Mucosa of stomach (tissue), 1 donor: Measurements from ENCODE around the gene LMTK2.

Experiments
- H3K27me3 ChIP-seq: one replicate; pipeline ENCODE4 v1.7.0; 2013; ENCODE audit warnings: mild to moderate bottlenecking, low read length; ENCODE audit not compliant: control insufficient read depth, insufficient read depth
- H3K36me3 ChIP-seq: one replicate; pipeline ENCODE4 v1.7.0; 2013; ENCODE audit warnings: low read length; ENCODE audit not compliant: control insufficient read depth, insufficient read depth
- H3K4me1 ChIP-seq: one replicate; pipeline ENCODE4 v1.7.0; 2013; ENCODE audit warnings: mild to moderate bottlenecking, low read length; ENCODE audit not compliant: control insufficient read depth, insufficient read depth
- H3K4me3 ChIP-seq: one replicate; pipeline ENCODE4 v1.7.0; 2013; ENCODE audit warnings: low read length
- H3K9ac ChIP-seq: one replicate; pipeline ENCODE4 v1.7.0; 2013; ENCODE audit warnings: mild to moderate bottlenecking, low read length, moderate library complexity
- H3K9me3 ChIP-seq: one replicate; pipeline ENCODE4 v1.7.0; 2013; ENCODE audit warnings: mild to moderate bottlenecking, low read length, moderate library complexity; ENCODE audit not compliant: control insufficient read depth
- donor health status: Pancreatic carcinoma.

The LMTK2 gene

GRCh38 chr7:98189559-98189958 is 82.9 kb downstream of the LMTK2 start:
- peaks cover 16% of the 10 kb centered on the region for H3K36me3 ChIP-seq
- H3K27me3 ChIP-seq = no peaks in the 10 kb centered on the region
- no peak overlapping the region for H3K4me3 ChIP-seq
- H3K9ac ChIP-seq = no peak overlapping the region
- no peaks in the 10 kb centered on the region for H3K4me1 ChIP-seq
- H3K9me3 ChIP-seq = no peaks in the 10 kb centered on the region

GRCh38 chr7:98191668-98192431 is 85.2 kb downstream of the LMTK2 start:
- Histone ChIP-seq H3K4me1 (no peaks in the 10 kb centered on the region), H3K36me3 (peaks cover 16% of the 10 kb centered on the region), H3K9ac (no peak overlapping the region), H3K4me3 (no peak overlapping the region), H3K9me3 (no peaks in the 10 kb centered on the region), H3K27me3 (no peaks in the 10 kb centered on the region)

- no peaks in the 10 kb centered on the region for H3K27me3 ChIP-seq
- no peak overlapping the region for H3K4me3 ChIP-seq
- H3K9me3 ChIP-seq = no peaks in the 10 kb centered on the region
- no peak overlapping the region for H3K9ac ChIP-seq
- H3K4me1 ChIP-seq = peaks cover 3% of the 10 kb centered on the region
- peaks cover 16% of the 10 kb centered on the region for H3K36me3 ChIP-seq
Measured at GRCh38 chr7:98192781-98193457, 86.3 kb downstream of the LMTK2 start.

- Histone ChIP-seq H3K27me3 (no peaks in the 10 kb centered on the region), H3K4me3 (no peak overlapping the region), H3K36me3 (peaks cover 16% of the 10 kb centered on the region), H3K9ac (no peak overlapping the region), H3K9me3 (no peaks in the 10 kb centered on the region), H3K4me1 (peaks cover 3% of the 10 kb centered on the region)
Measured at GRCh38 chr7:98193474-98194180, 87.0 kb downstream of the LMTK2 start.

GRCh38 chr7:98194186-98194585 is 87.5 kb downstream of the LMTK2 start:
- H3K9ac ChIP-seq = no peak overlapping the region
- H3K9me3 ChIP-seq = no peaks in the 10 kb centered on the region
- peaks cover 3% of the 10 kb centered on the region for H3K4me1 ChIP-seq
- no peak overlapping the region for H3K4me3 ChIP-seq
- no peaks in the 10 kb centered on the region for H3K27me3 ChIP-seq
- peaks cover 16% of the 10 kb centered on the region for H3K36me3 ChIP-seq

GRCh38 chr7:98194672-98195457 is 88.2 kb downstream of the LMTK2 start:
- no peaks in the 10 kb centered on the region for H3K27me3 ChIP-seq
- no peak overlapping the region for H3K9ac ChIP-seq
- no peaks in the 10 kb centered on the region for H3K9me3 ChIP-seq
- H3K4me3 ChIP-seq = no peak overlapping the region
- peaks cover 12% of the 10 kb centered on the region for H3K36me3 ChIP-seq
- peaks cover 3% of the 10 kb centered on the region for H3K4me1 ChIP-seq

GRCh38 chr7:98196706-98197605 is 90.3 kb downstream of the LMTK2 start:
- peaks cover 12% of the 10 kb centered on the region for H3K36me3 ChIP-seq
- H3K4me1 ChIP-seq = peaks cover 3% of the 10 kb centered on the region
- no peak overlapping the region for H3K9ac ChIP-seq
- H3K27me3 ChIP-seq = no peaks in the 10 kb centered on the region
- no peak overlapping the region for H3K4me3 ChIP-seq
- H3K9me3 ChIP-seq = no peaks in the 10 kb centered on the region

GRCh38 chr7:98199131-98199530 is 92.5 kb downstream of the LMTK2 start:
- H3K36me3 ChIP-seq = no peaks in the 10 kb centered on the region
- no peak overlapping the region for H3K9ac ChIP-seq
- no peaks in the 10 kb centered on the region for H3K9me3 ChIP-seq
- peaks cover 7% of the 10 kb centered on the region for H3K4me1 ChIP-seq
- H3K4me3 ChIP-seq = no peak overlapping the region
- no peaks in the 10 kb centered on the region for H3K27me3 ChIP-seq

- Histone ChIP-seq H3K9ac (no peak overlapping the region), H3K4me1 (peaks cover 15% of the 10 kb centered on the region), H3K4me3 (no peak overlapping the region), H3K9me3 (no peaks in the 10 kb centered on the region), H3K36me3 (no peaks in the 10 kb centered on the region), H3K27me3 (no peaks in the 10 kb centered on the region)
Measured at GRCh38 chr7:98200364-98200763, 93.7 kb downstream of the LMTK2 start.

GRCh38 chr7:98202367-98203195 is 95.9 kb downstream of the LMTK2 start:
- H3K36me3 ChIP-seq = no peaks in the 10 kb centered on the region

More at GRCh38 chr7:98202367-98203195, 95.9 kb downstream of the LMTK2 start:
- H3K4me3 ChIP-seq = no peak overlapping the region
- H3K27me3 ChIP-seq = no peaks in the 10 kb centered on the region
- peaks cover 13% of the 10 kb centered on the region for H3K4me1 ChIP-seq
- no peaks in the 10 kb centered on the region for H3K9me3 ChIP-seq
- H3K9ac ChIP-seq = no peak overlapping the region
